SU-DHL-6 (cell line): ENCODE results near the gene ADM5.

Experiments
- H2AFZ ChIP-seq: fragments of 200-600 bp; sonication (generic); 2 replicates; pipeline ENCODE4 v1.6.1; 2014; ENCODE audit warnings: low read depth, mild to moderate bottlenecking, moderate library complexity, mixed read lengths, antibody characterized with exemption, low read length; ENCODE audit not compliant: severe bottlenecking
- H3F3A ChIP-seq: fragments of 200-600 bp; shearing (Covaris generic); 2 replicates; pipeline ENCODE4 v1.6.0; 2016; ENCODE audit warnings: antibody characterized with exemption, mild to moderate bottlenecking; ENCODE audit not compliant: insufficient read depth
- H3K27ac ChIP-seq: fragments of 200-600 bp; sonication (generic); 2 replicates; pipeline ENCODE4 v1.5.1; 2016; ENCODE audit warnings: low read depth, mild to moderate bottlenecking, low read length, moderate library complexity, mixed read lengths
- H3K27me3 ChIP-seq: fragments of 200-600 bp; sonication (generic), shearing (Covaris generic); 2 replicates; pipeline ENCODE4 v1.6.0; 2014; ENCODE audit warnings: mild to moderate bottlenecking, low read length
- H3K36me3 ChIP-seq: fragments of 200-600 bp; sonication (generic); 2 replicates; pipeline ENCODE4 v1.6.1; 2014; ENCODE audit warnings: mild to moderate bottlenecking, low read length, mixed read lengths
- H3K4me2 ChIP-seq: fragments of 300-600, 200-600 bp; shearing (Covaris generic), sonication (generic); 2 replicates; pipeline ENCODE4 v1.6.0; 2014; ENCODE audit warnings: low read length, low read depth, mild to moderate bottlenecking; ENCODE audit not compliant: poor library complexity, severe bottlenecking
- H3K4me3 ChIP-seq: fragments of 200-600 bp; sonication (generic); 2 replicates; pipeline ENCODE4 v1.5.1; 2014; ENCODE audit warnings: antibody characterized with exemption, low read length, mild to moderate bottlenecking, mixed read lengths; ENCODE audit not compliant: insufficient read depth, poor library complexity, severe bottlenecking
- H3K79me2 ChIP-seq: fragments of 200-600 bp; sonication (generic); 2 replicates; pipeline ENCODE4 v1.6.1; 2014; ENCODE audit warnings: mild to moderate bottlenecking, low read length, moderate library complexity; ENCODE audit not compliant: insufficient read depth
- H3K9ac ChIP-seq: fragments of 200-600 bp; sonication (generic); 2 replicates; pipeline ENCODE4 v1.7.0; 2014; ENCODE audit warnings: mild to moderate bottlenecking, low read length
- H3K9me2 ChIP-seq: fragments of 200-600 bp; sonication (generic); replicated peaks from 2 replicates; pipeline ENCODE4 v1.6.1; 2014; ENCODE audit warnings: low read length; ENCODE audit not compliant: insufficient read depth
- H3K9me3 ChIP-seq: fragments of 200-600 bp; sonication (generic); 2 replicates; pipeline ENCODE4 v1.6.1; 2014; ENCODE audit warnings: low read length, mixed read lengths; ENCODE audit not compliant: insufficient read depth
- H4K20me1 ChIP-seq: fragments of 200-600 bp; sonication (generic); 2 replicates; pipeline ENCODE4 v1.6.1; 2014; ENCODE audit warnings: low read depth, mild to moderate bottlenecking, antibody characterized with exemption, low read length, moderate library complexity, mixed read lengths
- CTCF ChIP-seq: fragments of 200-600 bp; sonication (generic); IDR thresholded peaks from one replicate; pipeline ENCODE4 v1.5.1; 2017; ENCODE audit warnings: antibody characterized with exemption, mild to moderate bottlenecking, low read length, moderate library complexity; ENCODE audit not compliant: insufficient read depth, poor library complexity, severe bottlenecking
- EZH2phosphoT487 ChIP-seq: fragments of 200-600 bp; sonication (generic), shearing (Covaris generic); conservative IDR thresholded peaks from 2 replicates; pipeline ENCODE4 v1.6.1; 2018; ENCODE audit warnings: mild to moderate bottlenecking, antibody characterized with exemption, low read length, moderate library complexity, mixed read lengths

ADM5 gene

GRCh38 chr19:49660338-49660961, 28.9 kb upstream of the ADM5 start:
- Histone ChIP-seq H3K27me3 (no peaks in the 10 kb centered on the region), H3K9ac (no peak overlapping the region), H3F3A (0 out of 2 replicates have a peak, but pooled peaks cover 10% of the 10 kb centered on the region), H3K36me3 (0 out of 2 replicates have a peak, but pooled peaks cover 3% of the 10 kb centered on the region), H3K27ac (no peak overlapping the region), H4K20me1 (no peaks in the 10 kb centered on the region), H3K4me3 (no peak overlapping the region), H3K4me2 (no peak overlapping the region), H3K9me3 (no peaks in the 10 kb centered on the region), H3K9me2 (no peaks in the 10 kb centered on the region), H3K79me2 (peaks cover 22% of the 10 kb centered on the region), H2AFZ (no peak overlapping the region)
- no peak for TF ChIP-seq CTCF
- no peak for TF ChIP-seq EZH2phosphoT487

GRCh38 chr19:49662011-49662410, 27.4 kb upstream of the ADM5 start:
- Histone ChIP-seq H3K79me2 (peaks cover 35% of the 10 kb centered on the region), H3F3A (0 out of 2 replicates have a peak, but pooled peaks cover 10% of the 10 kb centered on the region), H3K27me3 (no peaks in the 10 kb centered on the region), H3K9me2 (no peaks in the 10 kb centered on the region), H3K4me2 (no peak overlapping the region), H4K20me1 (no peaks in the 10 kb centered on the region), H3K9ac (no peak overlapping the region), H3K27ac (no peak overlapping the region), H3K36me3 (0 out of 2 replicates have a peak, but pooled peaks cover 3% of the 10 kb centered on the region), H3K4me3 (no peak overlapping the region), H2AFZ (no peak overlapping the region), H3K9me3 (no peaks in the 10 kb centered on the region)
- TF ChIP-seq EZH2phosphoT487 (no peak), CTCF (no peak)

GRCh38 chr19:49663224-49663623, 26.2 kb upstream of the ADM5 start:
- Histone ChIP-seq H3K4me2 (no peak overlapping the region), H3F3A (0 out of 2 replicates have a peak, but pooled peaks cover 10% of the 10 kb centered on the region), H3K9me2 (no peaks in the 10 kb centered on the region), H3K9me3 (no peaks in the 10 kb centered on the region), H3K4me3 (no peak overlapping the region), H3K27ac (no peak overlapping the region), H3K27me3 (no peaks in the 10 kb centered on the region), H2AFZ (no peak overlapping the region), H3K36me3 (0 out of 2 replicates have a peak, but pooled peaks cover 3% of the 10 kb centered on the region), H4K20me1 (no peaks in the 10 kb centered on the region), H3K79me2 (peaks cover 44% of the 10 kb centered on the region), H3K9ac (no peak overlapping the region)
- no peak for TF ChIP-seq CTCF
- TF ChIP-seq EZH2phosphoT487: no peak
